K562 (cell line): ENCODE results near the gene NCMAP. TPM values are rescaled to one million over a fixed set of nuclear protein-coding genes. Genes with fewer than 3 reads are reported as not detected.

Experiments used
- ATAC-seq: fragments of 200-7000 bp; cut with Tn5 transposase; 3 replicates; pipeline ENCODE4 v1.9.1; 2020; ENCODE audit warnings: moderate library complexity
- BruUV-seq: library from RNA; stranded (reverse); fragments of 400-500 nt; replicated peaks from 2 replicates; lab custom pipeline; 2021; lab: Mats Ljungman, UMichigan
- CTCF ChIA-PET: fragments of 300-600 bp; formaldehyde crosslinking; extraction: SDS; loops from one replicate; lab custom pipeline; 2021; ENCODE audit warnings: low intra/inter-chr PET ratio; lab: Yijun Ruan, JAX
- POLR2A ChIA-PET: fragments of 300-600, 350-650 bp; sonication (Branson Sonifier 250); formaldehyde crosslinking; extraction: SDS; loops from one replicate; lab custom pipeline; 2021; ENCODE audit warnings: antibody characterized with exemption, inconsistent platforms; lab: Yijun Ruan, JAX
- DNase-seq, 4 experiments: peaks; one replicate each; pipeline versions ENCODE4 v3.0.0 to v3.0.0-alpha.2; 2011 to 2018; ENCODE audit warnings: low spot score in 3 of 4, mixed read lengths in 3 of 4; ENCODE audit errors: extremely low read depth in 1 of 4
- FAIRE-seq: peaks from 2 replicates; lab custom pipeline; 2011; peaks lifted over from hg19 to GRCh38; lab: Jason Lieb, UNC
- H2AFZ ChIP-seq: 2 replicates; pipeline ENCODE4 v1.6.0; 2011; ENCODE audit warnings: low read depth, low read length, control low read depth, inconsistent platforms
- H3K27ac ChIP-seq: fragments of 200-600 bp; 3 replicates; pipeline ENCODE4 v1.8.0; 2011; ENCODE audit warnings: low read depth, mild to moderate bottlenecking, control low read depth, inconsistent platforms, low read length, moderate library complexity, mixed read lengths; ENCODE audit errors: extremely low read depth
- H3K27me3 ChIP-seq, 2 experiments: fragments of 300-600 bp in 1 of 2; 2 replicates in 1 of 2; 3 replicates in 1 of 2; pipeline versions ENCODE4 v1.6.0 to v1.8.0; 2011; ENCODE audit warnings: inconsistent platforms in 2 of 2, low read length in 2 of 2, mild to moderate bottlenecking in 1 of 2, mixed read lengths in 1 of 2, moderate library complexity in 1 of 2; ENCODE audit not compliant: control insufficient read depth in 2 of 2, insufficient read depth in 2 of 2
- H3K36me3 ChIP-seq: fragments of 300-600 bp; 3 replicates; pipeline ENCODE4 v1.8.0; 2011; ENCODE audit warnings: mild to moderate bottlenecking, low read length, inconsistent platforms; ENCODE audit not compliant: control insufficient read depth, insufficient read depth
- H3K4me1 ChIP-seq, 2 experiments: fragments of 200-600 bp in 1 of 2; replicated peaks in 1 of 2; 2 replicates in 1 of 2; 3 replicates in 1 of 2; pipeline versions ENCODE4 v1.5.1 to v1.8.0; 2011; ENCODE audit warnings: inconsistent platforms in 2 of 2, low read length in 2 of 2, mild to moderate bottlenecking in 1 of 2, mixed read lengths in 1 of 2, moderate library complexity in 1 of 2; ENCODE audit not compliant: control insufficient read depth in 2 of 2, insufficient read depth in 2 of 2
- H3K4me2 ChIP-seq: 2 replicates; pipeline ENCODE4 v1.6.1; 2011; ENCODE audit warnings: low read length, control low read depth, inconsistent platforms, mixed read lengths; ENCODE audit not compliant: insufficient read depth
- H3K4me3 ChIP-seq: fragments of 200-600 bp; sonication (generic), shearing (Covaris generic); 2 replicates; pipeline ENCODE4 v1.5.1; 2016; ENCODE audit warnings: control low read depth, inconsistent platforms
- H3K79me2 ChIP-seq: fragments of 200-600 bp; 3 replicates; pipeline ENCODE4 v1.8.0; 2011; ENCODE audit warnings: low read length, inconsistent platforms; ENCODE audit not compliant: control insufficient read depth, insufficient read depth
- H3K9ac ChIP-seq, 2 experiments: 2 replicates each; pipeline versions ENCODE4 v1.6.0 to v1.6.1; 2011; ENCODE audit warnings: low read depth in 2 of 2, low read length in 2 of 2, control low read depth in 1 of 2, inconsistent platforms in 1 of 2, mild to moderate bottlenecking in 1 of 2, mixed read lengths in 1 of 2; ENCODE audit not compliant: insufficient read depth in 1 of 2
- H3K9me1 ChIP-seq: one replicate; pipeline ENCODE4 v1.6.0; 2011; ENCODE audit warnings: inconsistent platforms, mild to moderate bottlenecking, low read length, moderate library complexity; ENCODE audit not compliant: control insufficient read depth, insufficient read depth
- H3K9me3 ChIP-seq: replicated peaks from 2 replicates; pipeline ENCODE4 v1.5.1; 2011; ENCODE audit warnings: low read depth, low read length, inconsistent platforms; ENCODE audit not compliant: control insufficient read depth, insufficient read depth
- H4K20me1 ChIP-seq: replicated peaks from 2 replicates; pipeline ENCODE4 v1.6.1; 2011; ENCODE audit warnings: low read length, inconsistent platforms, mixed read lengths; ENCODE audit not compliant: control insufficient read depth, insufficient read depth
- BDP1 ChIP-seq: IDR thresholded peaks from 3 replicates; pipeline ENCODE4 v1.6.1; 2011; ENCODE audit not compliant: insufficient read length, insufficient read depth
- DPF2 ChIP-seq: fragments of 450-650 bp; IDR thresholded peaks from 2 replicates; pipeline ENCODE4 v1.6.1; 2016
- FOSL1 ChIP-seq: fragments of 200-800 bp; sonication (Bioruptor generic); conservative IDR thresholded peaks from 2 replicates; pipeline ENCODE4 v1.6.1; 2016; ENCODE audit warnings: missing genetic modification characterization, missing compliant biosample characterization
- KDM1A ChIP-seq, 2 experiments: fragments of 450-650 bp; IDR thresholded peaks; 2 replicates each; pipeline ENCODE4 v1.6.1; 2016; ENCODE audit warnings: mild to moderate bottlenecking in 2 of 2
- MED1 ChIP-seq: sonication (generic); formaldehyde crosslinking; IDR thresholded peaks from 2 replicates; pipeline ENCODE4 v1.8.1; 2023; ENCODE audit warnings: missing genetic modification reagents, borderline replicate concordance
- PHF21A ChIP-seq: fragments of 450-650 bp; IDR thresholded peaks from 2 replicates; pipeline ENCODE4 v1.6.1; 2017; ENCODE audit warnings: low read depth, borderline replicate concordance
- SP1 ChIP-seq: sonication (generic); formaldehyde crosslinking; IDR thresholded peaks from 2 replicates; pipeline ENCODE4 v1.8.1; 2022; ENCODE audit warnings: mild to moderate bottlenecking, missing genetic modification reagents
- STAT5A ChIP-seq: IDR thresholded peaks from 2 replicates; pipeline ENCODE4 v1.6.1; 2012; ENCODE audit warnings: low read length, inconsistent platforms, borderline replicate concordance
- TAL1 ChIP-seq: fragments of 450-650 bp; IDR thresholded peaks from 2 replicates; pipeline ENCODE4 v1.6.1; 2016; ENCODE audit warnings: mild to moderate bottlenecking
- ZBTB8A ChIP-seq: fragments of 450-650 bp; IDR thresholded peaks from 2 replicates; pipeline ENCODE4 v1.6.1; 2018; ENCODE audit warnings: mild to moderate bottlenecking, moderate library complexity; ENCODE audit not compliant: partially characterized antibody
- ZFP1 ChIP-seq: fragments of 450-650 bp; formaldehyde crosslinking; IDR thresholded peaks from 2 replicates; pipeline ENCODE4 v1.4.0; 2020; ENCODE audit warnings: mild to moderate bottlenecking, mixed read lengths
- ZNF324 ChIP-seq: fragments of 250-450 bp; sonication (Bioruptor Pico); IDR thresholded peaks from 2 replicates; pipeline ENCODE4 v1.4.0; 2020; ENCODE audit warnings: mild to moderate bottlenecking
- ZNF41 ChIP-seq: fragments of 250-450 bp; sonication (Bioruptor Pico); conservative IDR thresholded peaks from 2 replicates; pipeline ENCODE4 v1.4.0; 2020; ENCODE audit warnings: mild to moderate bottlenecking
- ZNF79 ChIP-seq: fragments of 250-450 bp; sonication (Bioruptor Pico); IDR thresholded peaks from 2 replicates; pipeline ENCODE4 v1.4.0; 2020; ENCODE audit warnings: low read depth, mild to moderate bottlenecking, moderate library complexity
- WGBS: fragments of 100-300 bp; shearing (Covaris generic); methylation state at CpG from one replicate; pipeline ENCODE4 v1.1.6; 2016; ENCODE audit warnings: low coverage, mixed read lengths; ENCODE audit not compliant: insufficient coverage; ENCODE audit errors: missing lambda C conversion rate; 5-methylcytosine and 5-hydroxymethylcytosine counted together
- in situ Hi-C: fragments of 300-500 bp; cut with MboI; formaldehyde crosslinking; loops from 4 replicates; pipeline ENCODE4 v1.15.0; 2018; ENCODE audit warnings: inconsistent platforms, mixed read lengths
- intact Hi-C: fragments of 100-400 bp; cut with micrococcal nuclease; formaldehyde crosslinking; loops from 2 replicates; pipeline ENCODE4 v1.14.2; 2022
- polyA plus RNA-seq, 8 experiments: library from polyadenylated mRNA; depleted of rRNA in 4 of 8; stranded (reverse) in 5 of 8; unstranded in 3 of 8; fragments of >200 nt; fragmentation: Nextera tagmentation in 2 of 8; fragmentation: Illumina TruSeq in 1 of 8; extraction: Ambion mirVana in 2 of 8; extraction: Trizol in 1 of 8; gene quantifications; 2 replicates each; pipeline versions ENCODE4 v1.2.1 to v1.2.3, GENCODE V29; 2011 to 2014; ENCODE audit warnings: inconsistent platforms in 1 of 8, missing spikeins in 1 of 8
- total RNA-seq, 7 experiments: library from RNA; depleted of rRNA in 6 of 7; stranded (reverse); fragments of >200 nt in 6 of 7; fragmentation: Illumina TruSeq in 2 of 7; extraction: Trizol in 2 of 7; gene quantifications; 2 replicates each; pipeline versions ENCODE4 v1.2.1 to v1.2.3, GENCODE V29; 2011 to 2021; ENCODE audit warnings: low replicate concordance in 1 of 7
- TF ChIP-seq, protein P1 (sequence below): sonication (generic); formaldehyde crosslinking; IDR thresholded peaks from 2 replicates; pipeline ENCODE4 v1.8.1; 2022; ENCODE audit warnings: missing genetic modification reagents
- TF ChIP-seq, protein P2 (sequence below), 3 experiments: fragments of 200-800 bp in 1 of 3; fragments of 250-450 bp in 1 of 3; fragments of 450-650 bp in 1 of 3; sonication (Bioruptor Pico) in 1 of 3; sonication (Bioruptor generic) in 1 of 3; formaldehyde crosslinking in 1 of 3; IDR thresholded peaks; 2 replicates each; pipeline versions ENCODE4 v1.6.1 to v1.8.0; 2016 to 2022; ENCODE audit warnings: mild to moderate bottlenecking in 2 of 3, missing genetic modification characterization in 2 of 3, missing compliant biosample characterization in 1 of 3, moderate library complexity in 1 of 3

Gene NCMAP
- total and polyA plus RNA-seq, 9 of the 15 experiments (the other 6 are each of a cell fraction or from before 2014, with no cell fraction given): 0.03 TPM; not detected in 8

DNA sequence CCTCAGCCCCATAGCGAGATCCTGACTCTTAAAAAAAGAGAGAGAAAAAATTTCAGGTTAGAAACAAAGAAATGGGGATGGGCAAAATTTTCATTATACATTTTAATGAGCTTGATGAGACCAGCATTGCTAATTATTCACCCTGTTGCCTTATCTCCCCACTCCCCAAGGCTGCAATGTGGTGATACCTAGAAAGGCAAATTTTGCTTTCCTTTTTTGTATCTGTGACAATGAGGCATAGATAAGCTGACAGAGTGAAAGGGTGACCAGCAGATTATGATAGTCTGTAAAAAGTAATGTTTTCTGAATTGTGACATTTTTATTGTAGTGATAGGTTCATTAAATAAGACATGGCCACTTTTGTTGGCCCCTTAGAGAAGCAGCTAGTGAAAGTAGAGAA lies 100.2 kb downstream of the NCMAP start (continued):
- TF ChIP-seq, protein P1, sequence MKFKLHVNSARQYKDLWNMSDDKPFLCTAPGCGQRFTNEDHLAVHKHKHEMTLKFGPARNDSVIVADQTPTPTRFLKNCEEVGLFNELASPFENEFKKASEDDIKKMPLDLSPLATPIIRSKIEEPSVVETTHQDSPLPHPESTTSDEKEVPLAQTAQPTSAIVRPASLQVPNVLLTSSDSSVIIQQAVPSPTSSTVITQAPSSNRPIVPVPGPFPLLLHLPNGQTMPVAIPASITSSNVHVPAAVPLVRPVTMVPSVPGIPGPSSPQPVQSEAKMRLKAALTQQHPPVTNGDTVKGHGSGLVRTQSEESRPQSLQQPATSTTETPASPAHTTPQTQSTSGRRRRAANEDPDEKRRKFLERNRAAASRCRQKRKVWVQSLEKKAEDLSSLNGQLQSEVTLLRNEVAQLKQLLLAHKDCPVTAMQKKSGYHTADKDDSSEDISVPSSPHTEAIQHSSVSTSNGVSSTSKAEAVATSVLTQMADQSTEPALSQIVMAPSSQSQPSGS (CRISPR knock-in tag): no peak
- TF ChIP-seq TAL1 (peak; percentile 81), PHF21A (no peak), SP1 (CRISPR knock-in tag) (no peak), STAT5A (peak; percentile 38; the same call in 1 of the 2 replicates), MED1 (CRISPR knock-in tag) (no peak), ZFP1 (no peak), KDM1A (IDR thresholded peaks at IDR 0.05) (peak; percentile 31 to 34; a peak in 2 of 4 replicates), ZNF41 (CRISPR knock-in tag) (no peak), FOSL1 (tag) (0 out of 2 replicates have a peak, but pooled peaks have one; percentile 19), DPF2 (peak; percentile 64)

DNA sequence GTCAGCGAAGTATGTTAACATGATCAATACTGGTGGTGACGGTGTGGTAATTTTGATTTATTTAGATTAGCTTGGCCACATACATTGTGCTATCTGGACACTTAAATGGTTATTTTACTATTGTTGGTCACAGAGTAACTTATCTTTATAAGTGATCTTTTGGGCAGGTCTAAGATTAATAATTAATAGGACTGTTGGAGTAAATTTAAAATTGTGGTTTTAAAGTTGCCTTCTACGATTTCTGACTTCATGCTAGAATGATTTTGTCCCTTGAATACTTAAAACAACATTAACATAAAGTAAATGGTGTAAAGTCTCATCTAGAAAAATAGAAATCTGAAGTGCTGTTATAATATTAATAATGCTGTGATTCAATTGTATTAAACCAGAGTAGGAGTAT lies 101.9 kb downstream of the NCMAP start:
- intact Hi-C loops: no loop called here
- H3K9ac ChIP-seq: no peak overlapping the region
- BruUV-seq: no TSS peak
- no peaks in the 10 kb centered on the region; the same call in 1 of the 2 replicates for H4K20me1 ChIP-seq
- POLR2A ChIA-PET: interaction anchor here (2.2 kb wide), 1 partner anchor 15 kb away, joined by 5 read pairs; no protein-coding TSS in a partner anchor
- no peak for TF ChIP-seq ZNF79 (CRISPR knock-in tag)
- TF ChIP-seq ZBTB8A: no peak
- TF ChIP-seq, protein P2, sequence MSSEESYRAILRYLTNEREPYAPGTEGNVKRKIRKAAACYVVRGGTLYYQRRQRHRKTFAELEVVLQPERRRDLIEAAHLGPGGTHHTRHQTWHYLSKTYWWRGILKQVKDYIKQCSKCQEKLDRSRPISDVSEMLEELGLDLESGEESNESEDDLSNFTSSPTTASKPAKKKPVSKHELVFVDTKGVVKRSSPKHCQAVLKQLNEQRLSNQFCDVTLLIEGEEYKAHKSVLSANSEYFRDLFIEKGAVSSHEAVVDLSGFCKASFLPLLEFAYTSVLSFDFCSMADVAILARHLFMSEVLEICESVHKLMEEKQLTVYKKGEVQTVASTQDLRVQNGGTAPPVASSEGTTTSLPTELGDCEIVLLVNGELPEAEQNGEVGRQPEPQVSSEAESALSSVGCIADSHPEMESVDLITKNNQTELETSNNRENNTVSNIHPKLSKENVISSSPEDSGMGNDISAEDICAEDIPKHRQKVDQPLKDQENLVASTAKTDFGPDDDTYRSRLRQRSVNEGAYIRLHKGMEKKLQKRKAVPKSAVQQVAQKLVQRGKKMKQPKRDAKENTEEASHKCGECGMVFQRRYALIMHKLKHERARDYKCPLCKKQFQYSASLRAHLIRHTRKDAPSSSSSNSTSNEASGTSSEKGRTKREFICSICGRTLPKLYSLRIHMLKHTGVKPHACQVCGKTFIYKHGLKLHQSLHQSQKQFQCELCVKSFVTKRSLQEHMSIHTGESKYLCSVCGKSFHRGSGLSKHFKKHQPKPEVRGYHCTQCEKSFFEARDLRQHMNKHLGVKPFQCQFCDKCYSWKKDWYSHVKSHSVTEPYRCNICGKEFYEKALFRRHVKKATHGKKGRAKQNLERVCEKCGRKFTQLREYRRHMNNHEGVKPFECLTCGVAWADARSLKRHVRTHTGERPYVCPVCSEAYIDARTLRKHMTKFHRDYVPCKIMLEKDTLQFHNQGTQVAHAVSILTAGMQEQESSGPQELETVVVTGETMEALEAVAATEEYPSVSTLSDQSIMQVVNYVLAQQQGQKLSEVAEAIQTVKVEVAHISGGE (CRISPR knock-in tag; IDR thresholded peaks at IDR 0.05): no peak
- TF ChIP-seq ZNF324 (CRISPR knock-in tag): no peak
- no peak for TF ChIP-seq BDP1
- TF ChIP-seq, all 486 proteins: peak for 0
- DNase-seq (no peak), FAIRE-seq (no peak), ATAC-seq (no peak)
- Histone ChIP-seq H3K4me3 (no peak overlapping the region), H3K4me1 (peaks cover 0 to 8% of the 10 kb centered on the region in 2 experiments; a peak in 2 of 5 replicates), H3K79me2 (peaks cover 60% of the 10 kb centered on the region), H3K9me3 (no peaks in the 10 kb centered on the region), H3K27me3 (no peaks in the 10 kb centered on the region), H2AFZ (no peak overlapping the region), H3K9me1 (no peaks in the 10 kb centered on the region), H3K4me2 (no peak overlapping the region), H3K27ac (no peak overlapping the region), H3K36me3 (peaks cover 99% of the 10 kb centered on the region)
- in situ Hi-C loops: no loop called here
- CTCF ChIA-PET: interaction anchor here (0.6 kb wide), 1 partner anchor 172 kb away, joined by 4 read pairs; no protein-coding TSS in a partner anchor
- WGBS: 98% methylated on average over 3 of the region's 3 CpGs
